Skeletal muscle satellite cell (primary cell): Measurements from ENCODE around the gene MTFMT. TPM values are rescaled to one million over a fixed set of nuclear protein-coding genes. Genes with fewer than 3 reads are reported as not detected.
"Not testable (repeated sequence)": the region's sequence is repeated elsewhere in the genome, so short reads cannot be mapped to it uniquely, and the experiment has no call there.

Experiments used
- H3K27me3 ChIP-seq: 2 replicates; pipeline ENCODE4 v1.7.0; 2013; ENCODE audit warnings: low read length; ENCODE audit not compliant: control insufficient read depth, insufficient read depth
- H3K36me3 ChIP-seq: 2 replicates; pipeline ENCODE4 v1.7.0; 2013; ENCODE audit warnings: mild to moderate bottlenecking, control low read depth, low read length; ENCODE audit not compliant: insufficient read depth
- H3K4me1 ChIP-seq: 2 replicates; pipeline ENCODE4 v1.7.0; 2013; ENCODE audit warnings: low read length; ENCODE audit not compliant: control insufficient read depth, insufficient read depth
- H3K4me2 ChIP-seq: 2 replicates; pipeline ENCODE4 v1.7.0; 2013; ENCODE audit warnings: mild to moderate bottlenecking, low read length
- H3K4me3 ChIP-seq: 2 replicates; pipeline ENCODE4 v1.7.0; 2013; ENCODE audit warnings: low read length
- H3K9ac ChIP-seq: 2 replicates; pipeline ENCODE4 v1.7.0; 2013; ENCODE audit warnings: mild to moderate bottlenecking, low read depth, low read length, moderate library complexity
- H3K9me3 ChIP-seq: replicated peaks from 2 replicates; pipeline ENCODE4 v1.7.0; 2013; ENCODE audit warnings: mild to moderate bottlenecking, control low read depth, low read length
- total RNA-seq: library from RNA; depleted of rRNA; stranded (reverse); fragments of >200 nt; gene quantifications from 2 replicates; pipeline ENCODE4 v1.2.3, GENCODE V29; 2012; rRNA removed

MTFMT gene
- 28.1 and 28.4 TPM in 2 replicates for total RNA-seq

DNA sequence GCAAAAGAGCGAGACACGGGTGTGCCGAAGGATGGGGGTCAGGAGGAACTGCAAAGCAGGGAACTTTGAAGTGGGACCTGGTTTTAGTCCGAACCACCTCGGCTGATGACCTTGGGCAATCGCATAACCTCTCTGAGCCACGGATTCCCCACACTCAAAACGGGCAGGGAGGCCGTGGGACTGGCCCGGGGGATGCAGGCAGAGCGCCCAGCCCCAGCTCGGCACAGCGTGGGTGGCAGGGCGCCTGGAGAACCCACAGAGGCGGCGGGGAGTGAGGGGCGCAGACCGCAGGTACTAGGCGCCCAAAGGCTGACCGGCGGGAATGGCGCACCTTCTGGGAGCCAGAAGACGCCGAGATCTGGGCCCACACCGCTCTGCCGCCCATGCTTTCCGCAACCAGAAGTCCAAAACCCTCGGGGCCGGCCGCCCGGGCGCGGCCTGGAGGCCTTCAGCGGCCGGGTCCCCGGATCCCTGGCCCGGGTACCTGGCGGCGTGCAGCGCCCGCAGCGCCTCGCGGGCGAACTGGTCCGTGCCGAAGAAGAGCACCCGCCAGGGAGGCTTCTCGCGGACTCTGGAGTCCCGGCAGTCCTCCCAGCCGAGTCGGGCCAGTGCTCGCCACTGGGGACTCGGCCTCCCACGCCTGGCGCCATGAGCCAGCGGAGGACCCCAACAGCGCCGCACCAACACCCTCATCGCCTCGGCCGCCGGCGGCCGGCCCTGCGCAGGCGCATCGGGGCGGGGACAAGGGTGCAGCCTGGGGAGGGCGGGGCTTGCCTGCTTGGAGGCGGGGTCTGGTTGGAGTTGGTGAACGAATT, at the start of gene MTFMT:
TSS of gene MTFMT (minus strand) at position 719 of the 815 bp plus-strand sequence. CDS start at position 693, 26 bp downstream.
- Histone ChIP-seq H3K4me1 (peaks cover 17% of the 10 kb centered on the region), H3K4me2 (peak within 1 kb of the TSS; percentile 96), H3K9me3 (no peaks in the 10 kb centered on the region), H3K27me3 (peaks cover 6% of the 10 kb centered on the region), H3K9ac (peak within 1 kb of the TSS; percentile 87), H3K4me3 (peak within 1 kb of the TSS; percentile 99), H3K36me3 (peaks cover 16% of the 10 kb centered on the region)

DNA sequence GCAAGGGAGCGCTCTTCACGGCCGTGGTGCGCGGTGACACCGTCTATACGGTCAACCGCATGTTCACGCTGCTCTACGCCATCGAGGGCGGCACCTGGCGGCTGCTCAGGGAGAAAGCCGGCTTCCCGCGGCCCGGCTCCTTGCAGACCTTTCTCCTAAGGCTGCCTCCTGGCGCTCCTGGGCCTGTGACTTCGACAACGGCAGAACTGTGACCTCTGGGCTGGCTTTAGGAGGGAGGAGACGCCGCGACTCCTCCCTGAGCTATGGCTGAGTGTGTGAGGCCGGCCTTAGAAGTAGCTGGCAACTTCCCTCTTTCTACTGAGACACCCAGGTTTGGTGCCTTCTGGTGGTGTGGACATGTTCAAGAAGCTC, 48.5 kb upstream of the MTFMT start:
- Histone ChIP-seq H3K9ac (no peak overlapping the region), H3K4me2 (peak overlapping the region; percentile 52), H3K4me1 (no peaks in the 10 kb centered on the region), H3K36me3 (no peaks in the 10 kb centered on the region), H3K4me3 (no peak overlapping the region), H3K9me3 (no peaks in the 10 kb centered on the region), H3K27me3 (peaks cover 47% of the 10 kb centered on the region)

DNA sequence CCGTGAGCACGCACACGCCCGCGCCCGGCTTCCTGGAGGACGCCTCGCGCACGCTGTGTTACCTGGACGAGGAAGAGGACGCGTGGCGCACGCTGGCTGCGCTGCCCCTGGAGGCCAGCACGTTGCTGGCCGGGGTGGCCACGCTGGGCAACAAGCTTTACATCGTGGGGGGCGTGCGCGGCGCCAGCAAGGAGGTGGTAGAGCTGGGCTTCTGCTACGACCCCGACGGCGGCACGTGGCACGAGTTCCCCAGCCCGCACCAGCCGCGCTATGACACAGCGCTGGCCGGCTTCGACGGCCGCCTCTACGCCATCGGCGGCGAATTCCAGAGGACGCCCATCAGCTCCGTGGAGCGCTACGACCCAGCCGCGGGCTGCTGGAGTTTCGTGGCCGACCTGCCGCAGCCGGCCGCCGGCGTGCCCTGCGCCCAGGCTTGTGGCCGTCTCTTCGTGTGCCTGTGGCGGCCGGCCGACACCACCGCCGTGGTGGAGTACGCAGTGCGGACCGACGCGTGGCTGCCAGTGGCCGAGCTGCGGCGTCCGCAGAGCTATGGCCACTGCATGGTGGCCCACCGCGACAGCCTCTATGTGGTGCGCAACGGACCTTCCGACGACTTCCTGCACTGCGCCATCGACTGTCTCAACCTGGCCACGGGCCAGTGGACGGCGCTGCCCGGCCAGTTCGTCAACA, 48.0 kb upstream of the MTFMT start:
- Histone ChIP-seq H3K4me3 (no peak overlapping the region), H3K4me1 (no peaks in the 10 kb centered on the region), H3K36me3 (no peaks in the 10 kb centered on the region), H3K9ac (no peak overlapping the region), H3K9me3 (no peaks in the 10 kb centered on the region), H3K4me2 (peak overlapping the region; percentile 52), H3K27me3 (peaks cover 42% of the 10 kb centered on the region)

DNA sequence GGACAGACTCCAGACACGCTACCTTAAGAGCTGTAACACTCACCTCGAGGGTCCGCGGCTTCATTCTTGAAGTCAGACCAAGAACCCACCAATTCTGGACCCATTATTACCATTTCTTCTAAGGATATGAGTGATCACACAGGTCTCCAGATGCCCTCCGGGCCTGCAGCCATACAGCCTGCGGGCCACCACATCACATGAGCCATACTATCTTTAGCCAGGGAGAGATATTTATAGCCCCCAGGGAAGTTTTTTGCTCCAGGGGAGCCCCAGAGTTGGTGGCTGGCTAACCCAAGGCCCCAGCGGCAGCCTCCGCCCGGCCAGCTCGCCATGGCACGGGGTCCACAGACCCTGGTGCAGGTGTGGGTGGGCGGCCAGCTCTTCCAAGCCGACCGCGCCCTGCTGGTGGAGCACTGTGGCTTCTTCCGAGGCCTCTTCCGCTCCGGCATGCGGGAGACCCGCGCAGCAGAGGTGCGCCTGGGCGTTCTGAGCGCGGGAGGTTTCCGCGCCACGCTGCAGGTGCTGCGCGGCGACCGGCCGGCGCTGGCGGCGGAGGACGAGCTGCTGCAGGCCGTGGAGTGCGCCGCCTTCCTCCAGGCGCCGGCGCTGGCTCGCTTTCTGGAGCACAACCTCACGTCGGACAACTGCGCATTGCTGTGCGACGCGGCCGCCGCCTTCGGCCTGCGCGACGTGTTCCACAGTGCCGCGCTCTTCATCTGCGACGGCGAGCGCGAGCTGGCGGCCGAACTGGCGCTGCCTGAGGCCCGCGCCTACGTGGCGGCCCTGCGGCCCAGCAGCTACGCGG, 47.2 kb upstream of the MTFMT start, which contains the start of gene KBTBD13:
TSS of gene KBTBD13 (plus strand) at position 261 of the 805 bp plus-strand sequence. CDS start at position 331, 70 bp downstream.
- no peak within 1 kb of the TSS for H3K4me2 ChIP-seq
- H3K9me3 ChIP-seq: no peaks in the 10 kb centered on the region
- H3K36me3 ChIP-seq: no peaks in the 10 kb centered on the region
- H3K4me3 ChIP-seq: no peak within 1 kb of the TSS
- peaks cover 37% of the 10 kb centered on the region for H3K27me3 ChIP-seq
- no peak within 1 kb of the TSS for H3K9ac ChIP-seq
- no peaks in the 10 kb centered on the region for H3K4me1 ChIP-seq

DNA sequence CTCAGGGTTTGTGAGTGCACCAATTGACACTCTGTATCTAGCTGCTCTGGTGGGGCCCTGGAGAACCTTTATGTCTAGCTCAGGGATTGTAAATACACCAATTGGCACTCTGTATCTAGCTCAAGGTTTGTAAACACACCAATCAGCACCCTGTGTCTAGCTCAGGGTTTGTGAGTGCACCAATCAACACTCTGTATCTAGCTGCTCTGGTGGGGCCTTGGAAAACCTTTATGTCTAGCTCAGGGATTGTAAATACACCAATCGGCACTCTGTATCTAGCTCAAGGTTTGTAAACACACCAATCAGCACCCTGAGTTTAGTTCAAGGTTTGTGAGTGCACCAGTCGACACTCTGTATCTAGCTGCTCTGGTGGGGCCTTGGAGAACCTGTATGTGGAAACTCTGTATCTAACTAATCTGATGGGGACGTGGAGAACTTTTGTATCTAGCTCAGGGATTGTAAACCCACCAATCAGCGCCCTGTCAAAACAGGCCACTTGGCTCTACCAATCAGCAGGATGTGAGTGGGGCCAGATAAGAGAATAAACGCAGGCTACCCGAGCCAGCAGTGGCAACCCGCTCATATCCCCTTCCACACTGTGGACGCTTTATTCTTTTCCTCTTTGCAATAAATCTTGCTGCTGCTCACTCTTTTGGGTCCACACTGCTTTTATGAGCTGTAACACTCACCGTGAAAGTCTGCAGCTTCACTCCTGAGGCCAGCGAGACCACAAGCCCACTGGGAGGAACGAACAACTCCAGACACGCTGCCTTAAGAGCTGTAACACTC, 46.4 kb upstream of the MTFMT start:
- H3K27me3 ChIP-seq: peaks cover 33% of the 10 kb centered on the region
- H3K4me1 ChIP-seq, H3K4me3 ChIP-seq, H3K9me3 ChIP-seq, H3K9ac ChIP-seq, H3K4me2 ChIP-seq, H3K36me3 ChIP-seq: not testable (repeated sequence)

DNA sequence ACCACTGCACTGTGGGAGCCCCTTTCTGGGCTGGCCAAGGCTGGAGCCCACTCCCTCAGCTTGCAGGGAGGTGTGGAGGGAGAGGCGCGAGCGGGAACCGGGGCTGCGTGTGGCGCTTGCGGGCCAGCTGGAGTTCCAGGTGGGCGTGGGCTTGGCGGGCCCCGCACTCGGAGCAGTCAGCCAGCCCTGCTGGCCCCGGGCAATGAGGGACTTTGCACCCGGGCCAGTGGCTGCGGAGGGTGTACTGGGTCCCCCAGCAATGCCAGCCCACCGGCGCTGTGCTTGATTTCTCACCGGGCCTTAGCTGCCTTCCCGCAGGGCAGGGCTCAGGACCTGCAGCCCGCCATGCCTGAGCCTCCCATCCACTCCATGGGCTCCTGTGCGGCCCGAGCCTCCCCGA, 45.5 kb upstream of the MTFMT start:
- H3K4me2 ChIP-seq, H3K9ac ChIP-seq, H3K4me1 ChIP-seq, H3K4me3 ChIP-seq, H3K9me3 ChIP-seq, H3K36me3 ChIP-seq: not testable (repeated sequence)
- H3K27me3 ChIP-seq: peaks cover 30% of the 10 kb centered on the region

DNA sequence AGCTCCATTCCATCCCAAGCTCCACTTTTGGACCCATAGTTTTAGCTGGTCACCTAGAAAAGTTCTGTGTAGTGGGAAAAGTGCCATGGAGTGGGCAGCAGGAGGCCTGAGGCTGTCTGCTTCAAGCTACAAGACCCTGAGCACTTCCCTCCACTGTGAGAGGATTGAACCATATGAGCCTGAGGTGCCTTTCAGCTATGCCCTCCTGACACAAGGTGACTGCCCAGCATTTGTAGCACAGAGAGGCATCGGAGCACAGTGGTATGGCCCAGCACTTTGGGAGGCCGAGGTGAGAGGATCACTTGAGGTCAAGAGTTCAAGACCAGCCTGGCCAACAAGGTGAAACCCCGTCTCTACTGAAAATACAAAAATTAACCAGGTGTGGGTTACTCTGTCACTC, 43.2 kb upstream of the MTFMT start:
- H3K27me3 ChIP-seq: peaks cover 14% of the 10 kb centered on the region
- H3K9me3 ChIP-seq: no peaks in the 10 kb centered on the region
- no peak overlapping the region for H3K4me2 ChIP-seq
- H3K36me3 ChIP-seq: no peaks in the 10 kb centered on the region
- no peak overlapping the region for H3K4me3 ChIP-seq
- H3K4me1 ChIP-seq: peaks cover 17% of the 10 kb centered on the region
- H3K9ac ChIP-seq: no peak overlapping the region

DNA sequence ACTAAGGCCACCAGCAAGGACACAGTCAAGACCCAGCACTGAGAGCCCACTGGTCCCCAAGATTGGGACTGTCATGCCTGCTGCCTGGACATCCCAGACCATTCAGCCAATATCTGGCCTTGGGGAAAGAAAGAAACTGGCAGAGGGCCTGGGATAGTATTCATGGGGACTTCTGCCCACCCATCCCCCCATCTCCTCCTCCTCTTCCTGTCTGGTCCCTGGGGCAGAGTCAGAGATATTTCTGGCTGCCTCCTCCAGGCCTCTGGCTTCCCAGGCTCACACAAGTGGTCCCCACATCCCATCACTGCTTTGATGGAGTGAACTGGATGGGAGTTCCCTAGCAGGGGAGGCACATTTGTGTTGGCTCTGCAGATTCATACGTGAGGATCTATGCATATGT, 42.6 kb upstream of the MTFMT start:
- H3K4me1 ChIP-seq: peaks cover 17% of the 10 kb centered on the region
- H3K9me3 ChIP-seq: no peaks in the 10 kb centered on the region
- H3K4me3 ChIP-seq: no peak overlapping the region
- no peak overlapping the region for H3K9ac ChIP-seq
- H3K27me3 ChIP-seq: peaks cover 20% of the 10 kb centered on the region
- no peak overlapping the region for H3K4me2 ChIP-seq
- no peaks in the 10 kb centered on the region for H3K36me3 ChIP-seq

DNA sequence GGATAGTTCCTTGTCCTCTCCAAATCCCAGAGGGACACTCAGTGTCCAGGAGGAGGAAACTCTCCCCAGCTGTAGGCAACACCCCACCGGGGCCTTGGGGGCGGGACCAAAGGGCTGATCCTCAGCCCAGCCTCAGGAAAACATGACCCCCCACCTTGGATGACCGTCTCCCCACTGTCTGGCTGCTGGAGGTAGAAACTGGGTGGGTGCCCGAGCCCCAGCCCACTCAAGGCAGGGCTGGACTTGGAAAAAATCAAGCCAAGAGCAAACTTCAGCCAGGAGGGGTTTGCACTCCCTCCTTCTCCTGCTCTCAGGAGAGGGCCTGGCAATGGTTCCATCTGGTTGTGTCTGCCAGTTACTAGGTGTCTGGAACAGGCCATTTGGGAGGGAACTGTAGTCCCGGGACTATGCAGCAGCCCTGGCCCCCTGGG, 42.0 kb upstream of the MTFMT start:
- H3K36me3 ChIP-seq: no peaks in the 10 kb centered on the region
- H3K27me3 ChIP-seq: peaks cover 26% of the 10 kb centered on the region
- H3K4me2 ChIP-seq: no peak overlapping the region
- H3K9ac ChIP-seq: no peak overlapping the region
- H3K4me1 ChIP-seq: peaks cover 17% of the 10 kb centered on the region
- no peaks in the 10 kb centered on the region for H3K9me3 ChIP-seq
- no peak overlapping the region for H3K4me3 ChIP-seq

DNA sequence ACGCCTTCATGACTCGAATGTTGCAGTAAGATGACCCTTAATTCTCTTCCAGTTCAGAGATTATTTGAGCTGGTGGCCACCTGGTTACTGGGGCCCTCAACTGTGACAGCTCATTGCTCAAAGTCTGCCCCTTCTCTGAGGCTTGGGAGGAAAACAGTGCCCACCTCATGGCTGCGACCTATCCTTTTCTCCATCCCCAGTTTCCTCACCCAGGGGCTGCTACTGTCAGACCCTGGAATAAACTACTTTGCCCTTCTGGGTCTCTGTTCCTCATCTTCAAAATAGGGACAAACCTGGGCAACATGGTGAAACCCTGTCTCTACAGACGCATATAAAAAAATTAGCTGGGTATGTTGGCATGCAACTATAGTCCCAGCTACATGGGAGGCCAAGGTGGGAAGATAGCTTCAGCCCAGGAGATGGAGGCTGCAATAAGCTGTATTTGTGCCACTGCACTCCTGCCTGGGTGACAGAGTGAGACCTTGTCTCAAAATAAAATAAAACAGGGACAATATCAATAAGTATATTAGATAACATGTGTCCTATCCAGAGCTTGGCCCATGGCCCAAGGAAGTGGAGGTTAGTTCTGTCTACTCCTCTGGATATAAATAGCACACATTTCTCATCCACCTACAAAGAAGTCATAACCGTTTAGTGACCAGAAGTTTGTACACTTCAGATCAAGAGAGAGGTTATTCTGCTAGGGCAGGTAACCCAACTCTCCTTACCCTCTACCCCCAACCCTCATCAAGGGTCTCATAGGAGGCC, 40.5 kb upstream of the MTFMT start:
- Histone ChIP-seq H3K9me3 (no peaks in the 10 kb centered on the region), H3K27me3 (peaks cover 40% of the 10 kb centered on the region), H3K4me2 (no peak overlapping the region), H3K4me1 (peaks cover 17% of the 10 kb centered on the region), H3K4me3 (no peak overlapping the region), H3K36me3 (no peaks in the 10 kb centered on the region), H3K9ac (no peak overlapping the region)
